H9 (cell line): Measurements from ENCODE around the gene MRPL48. TPM values are rescaled to one million over a fixed set of nuclear protein-coding genes. Genes with fewer than 3 reads are reported as not detected.

Experiments
- DNase-seq: peaks from one replicate; pipeline ENCODE4 v3.0.0-alpha.2; 2017
- H2AFZ ChIP-seq: one replicate; pipeline ENCODE4 v1.6.1; 2013; ENCODE audit warnings: mild to moderate bottlenecking, low read length, control low read depth, moderate library complexity
- H2AK5ac ChIP-seq: 2 replicates; pipeline ENCODE4 v1.6.1; 2013; ENCODE audit warnings: low read length, control low read depth, mixed read lengths; ENCODE audit not compliant: insufficient read length
- H2BK120ac ChIP-seq: one replicate; pipeline ENCODE4 v1.6.1; 2013; ENCODE audit warnings: low read depth, mild to moderate bottlenecking, low read length, control low read depth, inconsistent platforms; ENCODE audit not compliant: poor library complexity, severe bottlenecking
- H2BK12ac ChIP-seq: 2 replicates; pipeline ENCODE4 v1.6.1; 2013; ENCODE audit warnings: low read length, control low read depth, mixed read lengths, low read depth; ENCODE audit not compliant: insufficient read length
- H2BK15ac ChIP-seq: 2 replicates; pipeline ENCODE4 v1.6.1; 2013; ENCODE audit warnings: low read depth, low read length, control low read depth
- H2BK20ac ChIP-seq: one replicate; pipeline ENCODE4 v1.6.1; 2013; ENCODE audit warnings: low read depth, mild to moderate bottlenecking, low read length, control low read depth, inconsistent platforms; ENCODE audit not compliant: poor library complexity, severe bottlenecking
- H2BK5ac ChIP-seq: 2 replicates; pipeline ENCODE4 v1.6.1; 2013; ENCODE audit warnings: low read length, control low read depth, mixed read lengths; ENCODE audit not compliant: insufficient read length
- H3K14ac ChIP-seq: 2 replicates; pipeline ENCODE4 v1.6.1; 2013; ENCODE audit warnings: low read length, control low read depth; ENCODE audit not compliant: insufficient read depth
- H3K18ac ChIP-seq: 2 replicates; pipeline ENCODE4 v1.6.1; 2013; ENCODE audit warnings: low read depth, mild to moderate bottlenecking, mixed read lengths, low read length, control low read depth; ENCODE audit not compliant: insufficient read length
- H3K23ac ChIP-seq: 2 replicates; pipeline ENCODE4 v1.6.1; 2013; ENCODE audit warnings: low read length, control low read depth, mixed read lengths, low read depth; ENCODE audit not compliant: insufficient read length
- H3K23me2 ChIP-seq: 2 replicates; pipeline ENCODE4 v1.6.1; 2013; ENCODE audit warnings: low read depth, mild to moderate bottlenecking, mixed read lengths, low read length, control low read depth; ENCODE audit not compliant: insufficient read length, poor library complexity, severe bottlenecking
- H3K27ac ChIP-seq: 2 replicates; pipeline ENCODE4 v1.5.1; 2013; ENCODE audit warnings: low read length, control low read depth, mixed read lengths, low read depth; ENCODE audit not compliant: insufficient read length
- H3K27me3 ChIP-seq: 2 replicates; pipeline ENCODE4 v1.6.1; 2013; ENCODE audit warnings: low read length, control low read depth, inconsistent platforms; ENCODE audit not compliant: insufficient read depth
- H3K4ac ChIP-seq: 2 replicates; pipeline ENCODE4 v1.6.1; 2013; ENCODE audit warnings: low read depth, mild to moderate bottlenecking, control low read depth, inconsistent platforms, low read length, moderate library complexity
- H3K4me1 ChIP-seq: 2 replicates; pipeline ENCODE4 v1.6.1; 2013; ENCODE audit warnings: low read length, control low read depth, inconsistent platforms; ENCODE audit not compliant: insufficient read depth
- H3K4me2 ChIP-seq: 2 replicates; pipeline ENCODE4 v1.6.1; 2013; ENCODE audit warnings: low read length, control low read depth, mixed read lengths; ENCODE audit not compliant: insufficient read length, insufficient read depth
- H3K56ac ChIP-seq: 2 replicates; pipeline ENCODE4 v1.6.1; 2013; ENCODE audit warnings: low read depth, mild to moderate bottlenecking, mixed read lengths, low read length, control low read depth; ENCODE audit not compliant: insufficient read length
- H3K79me1 ChIP-seq: 2 replicates; pipeline ENCODE4 v1.6.1; 2013; ENCODE audit warnings: low read depth, mild to moderate bottlenecking, moderate library complexity, low read length, control low read depth, inconsistent platforms; ENCODE audit not compliant: insufficient read depth, poor library complexity, severe bottlenecking
- H3K79me2 ChIP-seq: 2 replicates; pipeline ENCODE4 v1.6.1; 2013; ENCODE audit warnings: low read length, control low read depth, inconsistent platforms; ENCODE audit not compliant: insufficient read depth
- H3K9ac ChIP-seq: 2 replicates; pipeline ENCODE4 v1.6.1; 2013; ENCODE audit warnings: low read length, control low read depth, mixed read lengths; ENCODE audit not compliant: insufficient read length; ENCODE audit errors: extremely low read depth
- H3K9me3 ChIP-seq: one replicate; pipeline ENCODE4 v1.6.1; 2013; ENCODE audit warnings: low read depth, low read length, inconsistent platforms; ENCODE audit not compliant: control insufficient read depth
- H3T11ph ChIP-seq: one replicate; pipeline ENCODE4 v1.6.1; 2013; ENCODE audit warnings: mild to moderate bottlenecking, low read length, control low read depth, inconsistent platforms
- H4K20me1 ChIP-seq: one replicate; pipeline ENCODE4 v1.6.1; 2013; ENCODE audit not compliant: control insufficient read depth, insufficient read length, insufficient read depth
- H4K5ac ChIP-seq: 2 replicates; pipeline ENCODE4 v1.6.1; 2013; ENCODE audit warnings: low read depth, mild to moderate bottlenecking, mixed read lengths, low read length, control low read depth; ENCODE audit not compliant: insufficient read length
- H4K8ac ChIP-seq: replicated peaks from 2 replicates; pipeline ENCODE4 v1.6.1; 2013; ENCODE audit warnings: low read length, control low read depth, mixed read lengths, low read depth; ENCODE audit not compliant: insufficient read length
- H4K91ac ChIP-seq: 2 replicates; pipeline ENCODE4 v1.6.1; 2013; ENCODE audit warnings: low read depth, mild to moderate bottlenecking, moderate library complexity, mixed read lengths, low read length, control low read depth; ENCODE audit not compliant: insufficient read length
- H3K27ac Mint-ChIP-seq, 3 experiments: 2 replicates in 2 of 3; 3 replicates in 1 of 3; pipeline ENCODE4 v1.8.0; 2020 to 2021; ENCODE audit warnings: mixed read lengths in 3 of 3, mild to moderate bottlenecking in 1 of 3, moderate library complexity in 1 of 3
- H3K27me3 Mint-ChIP-seq: 2 replicates; pipeline ENCODE4 v1.8.0; 2021; ENCODE audit warnings: low read depth, mild to moderate bottlenecking, moderate library complexity, mixed read lengths
- H3K36me3 Mint-ChIP-seq, 3 experiments: 2 replicates in 2 of 3; 3 replicates in 1 of 3; pipeline ENCODE4 v1.8.0; 2020 to 2021; ENCODE audit warnings: low read depth in 3 of 3, mixed read lengths in 3 of 3; ENCODE audit not compliant: insufficient read depth in 1 of 3
- H3K4me1 Mint-ChIP-seq, 2 experiments: 2 replicates each; pipeline ENCODE4 v1.8.0; 2020; ENCODE audit warnings: mixed read lengths in 2 of 2
- H3K4me3 Mint-ChIP-seq, 2 experiments: 2 replicates in 1 of 2; 3 replicates in 1 of 2; pipeline ENCODE4 v1.8.0; 2020 to 2021; ENCODE audit warnings: mild to moderate bottlenecking in 2 of 2, mixed read lengths in 2 of 2, moderate library complexity in 1 of 2
- H3K9me3 Mint-ChIP-seq, 2 experiments: 2 replicates in 1 of 2; 3 replicates in 1 of 2; pipeline ENCODE4 v1.8.0; 2020; ENCODE audit warnings: mild to moderate bottlenecking in 2 of 2, mixed read lengths in 2 of 2, moderate library complexity in 1 of 2
- CTCF ChIP-seq: fragments of 200-600 bp; sonication (generic); conservative IDR thresholded peaks from 3 replicates; pipeline ENCODE4 v1.8.0; 2021; ENCODE audit warnings: antibody characterized with exemption, mild to moderate bottlenecking
- WGBS: extraction: QIAGEN DNeasy Blood & Tissue Kit; methylation state at CpG from one replicate; pipeline ENCODE4 v1.1.7; 2013; ENCODE audit warnings: missing lambda C conversion rate, low lambda C conversion rate, mixed read lengths; ENCODE audit not compliant: insufficient read length; ENCODE audit errors: extremely low coverage; 5-methylcytosine and 5-hydroxymethylcytosine counted together
- total RNA-seq: library from RNA; stranded (reverse); gene quantifications from 2 replicates; pipeline ENCODE4 v1.2.1, GENCODE V29; 2021

The MRPL48 gene
- total RNA-seq, 1 experiment from 2014 or later = 36.4 TPM

DNA sequence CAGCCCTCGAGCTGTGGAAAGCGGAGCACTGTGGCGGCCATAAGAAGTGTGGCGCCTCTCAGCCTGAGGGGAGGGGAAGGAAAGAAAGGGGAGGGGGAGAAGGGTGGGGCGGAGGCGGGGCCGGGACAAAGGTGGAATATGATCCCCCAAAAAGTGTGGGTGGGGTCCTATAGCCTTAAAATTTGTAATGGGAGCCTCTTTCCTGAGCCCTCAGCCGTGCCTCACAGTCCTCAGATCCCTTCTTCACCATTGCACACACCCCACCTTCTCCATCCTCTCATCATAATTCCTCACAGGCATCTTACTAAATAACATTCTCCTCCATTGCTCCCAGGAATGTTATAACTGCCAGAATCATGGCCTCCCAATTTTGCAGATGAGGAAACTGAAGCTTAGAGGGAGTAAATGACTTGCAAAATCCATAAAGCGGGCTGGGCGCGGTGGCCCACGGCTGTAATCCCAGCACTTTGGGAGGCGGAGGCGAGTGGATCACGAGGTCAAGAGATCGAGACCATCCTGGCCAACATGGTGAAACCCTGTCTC lies 26.2 kb upstream of the MRPL48 start:
- H2BK15ac ChIP-seq = no peak overlapping the region
- no CpG with 5 or more reads among the region's 16 CpGs for WGBS
- no peak overlapping the region for H4K8ac ChIP-seq
- no peaks in the 10 kb centered on the region for H3K4me1 ChIP-seq
- peaks cover 4% of the 10 kb centered on the region for H3K23me2 ChIP-seq
- no peak overlapping the region for H2AFZ ChIP-seq
- H2BK20ac ChIP-seq = no peak overlapping the region
- no peak overlapping the region for H3T11ph ChIP-seq
- no peak overlapping the region for H4K5ac ChIP-seq
- no peak overlapping the region for H2AK5ac ChIP-seq
- no peak for TF ChIP-seq CTCF
- H3K9ac ChIP-seq = no peak overlapping the region
- H3K14ac ChIP-seq = no peak overlapping the region
- no peak overlapping the region for H4K91ac ChIP-seq
- Mint-ChIP-seq H3K27me3 (peaks cover 4% of the 10 kb centered on the region; the same call in 1 of the 2 replicates), H3K27ac (peak overlapping the region; percentile 95 to 98 (median 98)), H3K9me3 (no peaks in the 10 kb centered on the region; a peak in 1 of 5 replicates), H3K36me3 (peaks cover 0 to 4% (median 4%) of the 10 kb centered on the region in 3 experiments; a peak in 2 of 7 replicates), H3K4me3 (peak overlapping the region; percentile 90 to 99), H3K4me1 (peaks cover 25 to 31% of the 10 kb centered on the region in 2 experiments)
- H3K4me2 ChIP-seq = peak overlapping the region; percentile 12
- H3K79me2 ChIP-seq = peaks cover 15% of the 10 kb centered on the region; the same call in 1 of the 2 replicates
- peaks cover 4% of the 10 kb centered on the region for H3K79me1 ChIP-seq
- no peak overlapping the region for H2BK120ac ChIP-seq
- H3K9me3 ChIP-seq = no peaks in the 10 kb centered on the region
- no peak overlapping the region for H2BK12ac ChIP-seq
- H4K20me1 ChIP-seq = no peaks in the 10 kb centered on the region
- no peak overlapping the region for H3K56ac ChIP-seq
- H3K27ac ChIP-seq = no peak overlapping the region
- no peak overlapping the region for H3K18ac ChIP-seq
- no peak overlapping the region for H3K23ac ChIP-seq
- no peak for DNase-seq
- H3K27me3 ChIP-seq = no peaks in the 10 kb centered on the region
- H2BK5ac ChIP-seq = no peak overlapping the region
- no peak overlapping the region for H3K4ac ChIP-seq
